GM23338 (cell line): ENCODE data around the gene ATP1A3. TPM values are rescaled to one million over a fixed set of nuclear protein-coding genes. Genes with fewer than 3 reads are reported as not detected.

Source experiments
- ATAC-seq: fragments of 200-7000 bp; cut with Tn5 transposase; 3 replicates; pipeline ENCODE4 v1.9.1; 2020
- DNase-seq: peaks from one replicate; pipeline ENCODE4 v3.0.0-alpha.2; 2015; ENCODE audit warnings: low spot score
- H2AFZ ChIP-seq: fragments of 200-600 bp; sonication (generic); 2 replicates; pipeline ENCODE4 v1.8.0; 2016; ENCODE audit warnings: antibody characterized with exemption, mild to moderate bottlenecking, moderate library complexity
- H3F3A ChIP-seq: fragments of 200-600 bp; sonication (generic); replicated peaks from 2 replicates; pipeline ENCODE4 v1.8.0; 2017; ENCODE audit warnings: antibody characterized with exemption, mixed run types, low read depth
- H3K27ac ChIP-seq: fragments of 200-600 bp; sonication (generic); 2 replicates; pipeline ENCODE4 v1.6.1; 2016; ENCODE audit warnings: low read depth
- H3K27me3 ChIP-seq: fragments of 200-600 bp; sonication (generic); 2 replicates; pipeline ENCODE4 v1.8.0; 2016; ENCODE audit warnings: mild to moderate bottlenecking, mixed run types, moderate library complexity; ENCODE audit not compliant: insufficient read depth
- H3K36me3 ChIP-seq: fragments of 200-600 bp; sonication (generic); 2 replicates; pipeline ENCODE4 v1.8.0; 2016; ENCODE audit warnings: mild to moderate bottlenecking; ENCODE audit not compliant: insufficient read depth
- H3K4me1 ChIP-seq: fragments of 200-600 bp; sonication (generic); 2 replicates; pipeline ENCODE4 v1.8.0; 2016; ENCODE audit warnings: mild to moderate bottlenecking, moderate library complexity; ENCODE audit not compliant: insufficient read depth
- H3K4me2 ChIP-seq: fragments of 200-600 bp; sonication (generic); 2 replicates; pipeline ENCODE4 v1.7.1; 2017; ENCODE audit warnings: mixed run types
- H3K4me3 ChIP-seq: fragments of 200-600 bp; sonication (generic); 2 replicates; pipeline ENCODE4 v1.6.1; 2016; ENCODE audit warnings: mixed run types
- H3K79me2 ChIP-seq: fragments of 200-600 bp; sonication (generic); replicated peaks from 2 replicates; pipeline ENCODE4 v1.8.0; 2017; ENCODE audit warnings: mild to moderate bottlenecking; ENCODE audit not compliant: insufficient read depth
- H3K9me2 ChIP-seq: fragments of 200-600 bp; sonication (generic); 2 replicates; pipeline ENCODE4 v1.8.0; 2017; ENCODE audit not compliant: insufficient read depth
- H4K20me1 ChIP-seq: fragments of 200-600 bp; sonication (generic); replicated peaks from 2 replicates; pipeline ENCODE4 v1.8.0; 2017; ENCODE audit warnings: mild to moderate bottlenecking; ENCODE audit not compliant: insufficient read depth
- H3K27ac Mint-ChIP-seq: 2 replicates; pipeline ENCODE4 v1.8.0; 2020; ENCODE audit warnings: inconsistent platforms, mild to moderate bottlenecking, moderate library complexity, mixed read lengths
- H3K27me3 Mint-ChIP-seq: 3 replicates; pipeline ENCODE4 v1.8.0; 2022; ENCODE audit warnings: low read depth, mild to moderate bottlenecking, moderate library complexity, mixed read lengths, inconsistent platforms; ENCODE audit not compliant: insufficient read depth, poor library complexity
- H3K36me3 Mint-ChIP-seq: 3 replicates; pipeline ENCODE4 v1.8.0; 2021; ENCODE audit warnings: low read depth, mild to moderate bottlenecking, inconsistent platforms, moderate library complexity, mixed read lengths
- H3K4me1 Mint-ChIP-seq: 3 replicates; pipeline ENCODE4 v1.8.0; 2020; ENCODE audit warnings: mild to moderate bottlenecking, inconsistent platforms, mixed read lengths
- H3K4me3 Mint-ChIP-seq: 3 replicates; pipeline ENCODE4 v1.8.0; 2021; ENCODE audit warnings: moderate library complexity, mild to moderate bottlenecking, inconsistent platforms, mixed read lengths
- H3K9me3 Mint-ChIP-seq: 3 replicates; pipeline ENCODE4 v1.8.0; 2020; ENCODE audit warnings: moderate library complexity, mild to moderate bottlenecking, inconsistent platforms, mixed read lengths
- CREB1 ChIP-seq: fragments of 250-450 bp; sonication (Bioruptor Pico); IDR thresholded peaks from 2 replicates; pipeline ENCODE4 v1.5.0; 2020; ENCODE audit warnings: low read depth, mild to moderate bottlenecking, moderate library complexity
- CTCF ChIP-seq, 2 experiments: fragments of 200-600 bp in 1 of 2; sonication (generic) in 1 of 2; conservative IDR thresholded peaks; 2 replicates each; pipeline versions ENCODE4 v1.5.1 to v1.6.1; 2016 to 2017; ENCODE audit warnings: antibody characterized with exemption in 2 of 2, low read depth in 2 of 2, mild to moderate bottlenecking in 2 of 2, moderate library complexity in 1 of 2
- ETS1 ChIP-seq: IDR thresholded peaks from 2 replicates; pipeline ENCODE4 v1.6.1; 2016; ENCODE audit warnings: antibody characterized with exemption
- EZH2 ChIP-seq: fragments of 200-600 bp; sonication (generic); IDR thresholded peaks from one replicate; pipeline ENCODE4 v1.8.0; 2017; ENCODE audit warnings: antibody characterized with exemption, mild to moderate bottlenecking, low read depth; ENCODE audit not compliant: unreplicated experiment
- EZH2phosphoT487 ChIP-seq: fragments of 200-600 bp; sonication (generic); IDR thresholded peaks from one replicate; pipeline ENCODE4 v1.8.1; 2018; ENCODE audit warnings: antibody characterized with exemption; ENCODE audit not compliant: unreplicated experiment
- JUNB ChIP-seq: IDR thresholded peaks from one replicate; pipeline ENCODE4 v1.6.1; 2016; ENCODE audit warnings: antibody characterized with exemption; ENCODE audit not compliant: unreplicated experiment
- NANOG ChIP-seq: IDR thresholded peaks from 2 replicates; pipeline ENCODE4 v1.6.1; 2016; ENCODE audit warnings: antibody characterized with exemption, borderline replicate concordance
- POLR2AphosphoS5 ChIP-seq: IDR thresholded peaks from 2 replicates; pipeline ENCODE4 v1.6.1; 2016; ENCODE audit warnings: antibody characterized with exemption, low read depth
- REST ChIP-seq: IDR thresholded peaks from one replicate; pipeline ENCODE4 v1.6.1; 2018; ENCODE audit warnings: antibody characterized with exemption; ENCODE audit not compliant: unreplicated experiment
- STAT1 ChIP-seq: IDR thresholded peaks from one replicate; pipeline ENCODE4 v1.6.1; 2016; ENCODE audit warnings: antibody characterized with exemption; ENCODE audit not compliant: unreplicated experiment
- ZNF114 ChIP-seq: fragments of 250-450 bp; sonication (Bioruptor Pico); IDR thresholded peaks from 2 replicates; pipeline ENCODE4 v1.5.0; 2020; ENCODE audit warnings: mild to moderate bottlenecking, moderate library complexity
- ZNF331 ChIP-seq: fragments of 250-450 bp; sonication (Bioruptor Pico); IDR thresholded peaks from 2 replicates; pipeline ENCODE4 v1.5.0; 2020; ENCODE audit warnings: low read depth, mild to moderate bottlenecking, moderate library complexity
- ZNF462 ChIP-seq: fragments of 250-450 bp; sonication (Bioruptor Pico); IDR thresholded peaks from 2 replicates; pipeline ENCODE4 v1.5.0; 2020; ENCODE audit warnings: mild to moderate bottlenecking, moderate library complexity
- polyA plus RNA-seq: library from polyadenylated mRNA; unstranded; fragments of >200 nt; fragmentation: Nextera tagmentation; extraction: Ambion mirVana; gene quantifications from 2 replicates; pipeline ENCODE4 v1.2.1, GENCODE V29; 2016
- total RNA-seq: library from RNA; depleted of rRNA; stranded (reverse); fragments of >200 nt; shearing (Covaris generic); gene quantifications from 2 replicates; pipeline ENCODE4 v1.2.3, GENCODE V29; 2014

The ATP1A3 gene
- total and polyA plus RNA-seq, 2 experiments from 2014 or later, result 11.5 to 37.3 TPM

- Mint-ChIP-seq H3K4me1 (peaks cover 32% of the 10 kb centered on the region), H3K36me3 (no peaks in the 10 kb centered on the region), H3K4me3 (no peak overlapping the region), H3K9me3 (no peaks in the 10 kb centered on the region; the same call in 2 of the 3 replicates), H3K27me3 (peaks cover 61% of the 10 kb centered on the region), H3K27ac (no peak overlapping the region)
- TF ChIP-seq JUNB, result no peak
- no peak for TF ChIP-seq ZNF114 (CRISPR knock-in tag)
- TF ChIP-seq EZH2phosphoT487, result no peak
- no peak for TF ChIP-seq EZH2
- TF ChIP-seq ZNF331 (CRISPR knock-in tag), result no peak
- TF ChIP-seq STAT1, result no peak
- no peak for TF ChIP-seq CTCF (conservative IDR thresholded peaks at IDR 0.05; ENCODE audit: low read depth in 2 of 2)
- no peak for TF ChIP-seq ETS1
- no peak for TF ChIP-seq NANOG
- TF ChIP-seq ZNF462 (CRISPR knock-in tag), result no peak
- no peak for TF ChIP-seq REST
- TF ChIP-seq POLR2AphosphoS5, result no peak
- TF ChIP-seq CREB1, result no peak
- Histone ChIP-seq H2AFZ (no peak overlapping the region), H3K27me3 (peaks cover 88% of the 10 kb centered on the region), H3F3A (peaks cover 12% of the 10 kb centered on the region), H4K20me1 (peaks cover 8% of the 10 kb centered on the region), H3K4me3 (no peak overlapping the region), H3K9me2 (no peaks in the 10 kb centered on the region), H3K36me3 (no peaks in the 10 kb centered on the region), H3K4me2 (no peak overlapping the region), H3K4me1 (peaks cover 11% of the 10 kb centered on the region), H3K79me2 (no peaks in the 10 kb centered on the region), H3K27ac (no peak overlapping the region)
- ATAC-seq, result no peak
- DNase-seq, result no peak
Measured at GRCh38 chr19:41935760-41936415, 58.1 kb downstream of the ATP1A3 start.
